ENCODE results near the gene PPIL6. TPM values are rescaled to one million over a fixed set of nuclear protein-coding genes. Genes with fewer than 3 reads are reported as not detected.

The PPIL6 gene
- total and polyA plus RNA-seq, 2 experiments from 2014 or later: 1.7 TPM

DNA sequence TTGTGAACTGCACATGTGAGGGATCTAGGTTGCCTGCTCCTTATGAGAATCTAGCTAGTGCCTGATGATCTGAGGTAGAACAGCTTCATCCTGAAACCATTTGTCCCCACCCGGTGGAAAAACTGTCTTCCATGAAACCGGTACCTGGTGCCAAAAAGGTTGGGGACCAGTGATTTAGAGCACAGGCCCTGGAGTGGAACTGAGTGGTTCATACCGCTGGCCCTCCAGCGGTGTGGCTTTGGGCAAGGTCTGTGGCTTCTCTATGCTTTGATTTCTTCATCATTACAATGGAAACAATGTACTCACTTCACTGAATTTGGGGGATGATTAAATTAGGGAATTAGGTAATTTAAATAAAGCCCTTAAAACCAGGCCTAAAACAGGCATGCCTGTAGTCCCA lies 94.4 kb downstream of the PPIL6 start:
- Mint-ChIP-seq H3K9me3 (no peaks in the 10 kb centered on the region), H3K4me3 (no peak overlapping the region), H3K4me1 (peaks cover 9% of the 10 kb centered on the region), H3K27ac (no peak overlapping the region), H3K27me3 (ENCODE audit: insufficient read depth, low read depth, poor library complexity) (peaks cover 6% of the 10 kb centered on the region), H3K36me3 (ENCODE audit: low read depth) (no peaks in the 10 kb centered on the region; the same call in 2 of the 3 replicates)
- Histone ChIP-seq H3K27ac (ENCODE audit: low read depth) (no peak overlapping the region), H3K4me2 (no peak overlapping the region), H4K20me1 (replicated peaks; ENCODE audit: insufficient read depth) (no peaks in the 10 kb centered on the region), H3K79me2 (replicated peaks; ENCODE audit: insufficient read depth) (no peaks in the 10 kb centered on the region), H3K4me3 (no peak overlapping the region), H3K36me3 (ENCODE audit: insufficient read depth) (no peaks in the 10 kb centered on the region), H3F3A (replicated peaks; ENCODE audit: low read depth) (no peaks in the 10 kb centered on the region), H3K4me1 (ENCODE audit: insufficient read depth) (no peaks in the 10 kb centered on the region), H3K9me2 (ENCODE audit: insufficient read depth) (0 out of 2 replicates have a peak, but pooled peaks cover 2% of the 10 kb centered on the region), H2AFZ (no peak overlapping the region), H3K27me3 (ENCODE audit: insufficient read depth) (no peaks in the 10 kb centered on the region)
- no peak for TF ChIP-seq EZH2 (IDR thresholded peaks at IDR 0.05; ENCODE audit: low read depth, unreplicated experiment)
- TF ChIP-seq STAT1 (IDR thresholded peaks at IDR 0.05; ENCODE audit: unreplicated experiment): no peak
- TF ChIP-seq EZH2phosphoT487 (IDR thresholded peaks at IDR 0.05; ENCODE audit: unreplicated experiment): no peak
- no peak for TF ChIP-seq POLR2AphosphoS5 (IDR thresholded peaks at IDR 0.05; ENCODE audit: low read depth)
- no peak for TF ChIP-seq JUNB (IDR thresholded peaks at IDR 0.05; ENCODE audit: unreplicated experiment)
- no peak for DNase-seq (ENCODE audit: low spot score)
- ATAC-seq: no peak

DNA sequence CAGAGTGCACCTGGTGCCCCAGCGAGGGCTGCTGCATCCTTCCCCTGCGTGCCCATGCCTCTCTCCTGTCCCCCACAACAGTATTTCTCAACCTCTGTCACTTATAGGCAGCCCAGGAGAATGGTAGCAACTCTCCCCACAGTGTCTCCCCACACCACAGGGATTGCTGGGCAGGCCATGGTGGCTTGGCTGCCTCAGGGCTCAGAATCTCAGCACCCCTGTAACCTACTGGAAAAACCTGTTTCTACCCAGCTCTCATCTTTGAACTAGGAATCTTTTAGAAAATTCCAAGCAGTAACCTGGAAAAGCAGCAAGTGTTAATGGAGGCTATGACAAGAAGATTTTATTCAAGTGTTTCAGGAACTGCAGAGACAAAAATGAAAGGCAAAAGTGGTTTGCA lies 96.2 kb downstream of the PPIL6 start:
- H3K4me3 ChIP-seq: no peak overlapping the region
- Mint-ChIP-seq H3K36me3 (ENCODE audit: low read depth) (no peaks in the 10 kb centered on the region), H3K9me3 (no peaks in the 10 kb centered on the region), H3K27me3 (ENCODE audit: insufficient read depth, low read depth, poor library complexity) (peaks cover 7% of the 10 kb centered on the region), H3K27ac (no peak overlapping the region), H3K4me1 (peaks cover 9% of the 10 kb centered on the region), H3K4me3 (no peak overlapping the region)
- H3K27me3 ChIP-seq (ENCODE audit: insufficient read depth): no peaks in the 10 kb centered on the region
- no peaks in the 10 kb centered on the region for H3K36me3 ChIP-seq (ENCODE audit: insufficient read depth)
- DNase-seq (ENCODE audit: low spot score) (no peak), ATAC-seq (peak; percentile 73)
- no peaks in the 10 kb centered on the region for H3K4me1 ChIP-seq (ENCODE audit: insufficient read depth)
- H2AFZ ChIP-seq: no peak overlapping the region
- H4K20me1 ChIP-seq (replicated peaks; ENCODE audit: insufficient read depth): no peaks in the 10 kb centered on the region
- H3K9me2 ChIP-seq (ENCODE audit: insufficient read depth): no peaks in the 10 kb centered on the region
- H3K4me2 ChIP-seq: no peak overlapping the region
- no peak overlapping the region for H3K27ac ChIP-seq (ENCODE audit: low read depth)
- H3F3A ChIP-seq (replicated peaks; ENCODE audit: low read depth): no peaks in the 10 kb centered on the region
- no peaks in the 10 kb centered on the region for H3K79me2 ChIP-seq (replicated peaks; ENCODE audit: insufficient read depth)
- TF ChIP-seq POLR2AphosphoS5 (IDR thresholded peaks at IDR 0.05; ENCODE audit: low read depth) (no peak), EZH2phosphoT487 (IDR thresholded peaks at IDR 0.05; ENCODE audit: unreplicated experiment) (no peak), ZNF114 (CRISPR knock-in tag; IDR thresholded peaks at IDR 0.05) (no peak), STAT1 (IDR thresholded peaks at IDR 0.05; ENCODE audit: unreplicated experiment) (no peak), JUNB (IDR thresholded peaks at IDR 0.05; ENCODE audit: unreplicated experiment) (no peak)
- TF ChIP-seq, protein P1, sequence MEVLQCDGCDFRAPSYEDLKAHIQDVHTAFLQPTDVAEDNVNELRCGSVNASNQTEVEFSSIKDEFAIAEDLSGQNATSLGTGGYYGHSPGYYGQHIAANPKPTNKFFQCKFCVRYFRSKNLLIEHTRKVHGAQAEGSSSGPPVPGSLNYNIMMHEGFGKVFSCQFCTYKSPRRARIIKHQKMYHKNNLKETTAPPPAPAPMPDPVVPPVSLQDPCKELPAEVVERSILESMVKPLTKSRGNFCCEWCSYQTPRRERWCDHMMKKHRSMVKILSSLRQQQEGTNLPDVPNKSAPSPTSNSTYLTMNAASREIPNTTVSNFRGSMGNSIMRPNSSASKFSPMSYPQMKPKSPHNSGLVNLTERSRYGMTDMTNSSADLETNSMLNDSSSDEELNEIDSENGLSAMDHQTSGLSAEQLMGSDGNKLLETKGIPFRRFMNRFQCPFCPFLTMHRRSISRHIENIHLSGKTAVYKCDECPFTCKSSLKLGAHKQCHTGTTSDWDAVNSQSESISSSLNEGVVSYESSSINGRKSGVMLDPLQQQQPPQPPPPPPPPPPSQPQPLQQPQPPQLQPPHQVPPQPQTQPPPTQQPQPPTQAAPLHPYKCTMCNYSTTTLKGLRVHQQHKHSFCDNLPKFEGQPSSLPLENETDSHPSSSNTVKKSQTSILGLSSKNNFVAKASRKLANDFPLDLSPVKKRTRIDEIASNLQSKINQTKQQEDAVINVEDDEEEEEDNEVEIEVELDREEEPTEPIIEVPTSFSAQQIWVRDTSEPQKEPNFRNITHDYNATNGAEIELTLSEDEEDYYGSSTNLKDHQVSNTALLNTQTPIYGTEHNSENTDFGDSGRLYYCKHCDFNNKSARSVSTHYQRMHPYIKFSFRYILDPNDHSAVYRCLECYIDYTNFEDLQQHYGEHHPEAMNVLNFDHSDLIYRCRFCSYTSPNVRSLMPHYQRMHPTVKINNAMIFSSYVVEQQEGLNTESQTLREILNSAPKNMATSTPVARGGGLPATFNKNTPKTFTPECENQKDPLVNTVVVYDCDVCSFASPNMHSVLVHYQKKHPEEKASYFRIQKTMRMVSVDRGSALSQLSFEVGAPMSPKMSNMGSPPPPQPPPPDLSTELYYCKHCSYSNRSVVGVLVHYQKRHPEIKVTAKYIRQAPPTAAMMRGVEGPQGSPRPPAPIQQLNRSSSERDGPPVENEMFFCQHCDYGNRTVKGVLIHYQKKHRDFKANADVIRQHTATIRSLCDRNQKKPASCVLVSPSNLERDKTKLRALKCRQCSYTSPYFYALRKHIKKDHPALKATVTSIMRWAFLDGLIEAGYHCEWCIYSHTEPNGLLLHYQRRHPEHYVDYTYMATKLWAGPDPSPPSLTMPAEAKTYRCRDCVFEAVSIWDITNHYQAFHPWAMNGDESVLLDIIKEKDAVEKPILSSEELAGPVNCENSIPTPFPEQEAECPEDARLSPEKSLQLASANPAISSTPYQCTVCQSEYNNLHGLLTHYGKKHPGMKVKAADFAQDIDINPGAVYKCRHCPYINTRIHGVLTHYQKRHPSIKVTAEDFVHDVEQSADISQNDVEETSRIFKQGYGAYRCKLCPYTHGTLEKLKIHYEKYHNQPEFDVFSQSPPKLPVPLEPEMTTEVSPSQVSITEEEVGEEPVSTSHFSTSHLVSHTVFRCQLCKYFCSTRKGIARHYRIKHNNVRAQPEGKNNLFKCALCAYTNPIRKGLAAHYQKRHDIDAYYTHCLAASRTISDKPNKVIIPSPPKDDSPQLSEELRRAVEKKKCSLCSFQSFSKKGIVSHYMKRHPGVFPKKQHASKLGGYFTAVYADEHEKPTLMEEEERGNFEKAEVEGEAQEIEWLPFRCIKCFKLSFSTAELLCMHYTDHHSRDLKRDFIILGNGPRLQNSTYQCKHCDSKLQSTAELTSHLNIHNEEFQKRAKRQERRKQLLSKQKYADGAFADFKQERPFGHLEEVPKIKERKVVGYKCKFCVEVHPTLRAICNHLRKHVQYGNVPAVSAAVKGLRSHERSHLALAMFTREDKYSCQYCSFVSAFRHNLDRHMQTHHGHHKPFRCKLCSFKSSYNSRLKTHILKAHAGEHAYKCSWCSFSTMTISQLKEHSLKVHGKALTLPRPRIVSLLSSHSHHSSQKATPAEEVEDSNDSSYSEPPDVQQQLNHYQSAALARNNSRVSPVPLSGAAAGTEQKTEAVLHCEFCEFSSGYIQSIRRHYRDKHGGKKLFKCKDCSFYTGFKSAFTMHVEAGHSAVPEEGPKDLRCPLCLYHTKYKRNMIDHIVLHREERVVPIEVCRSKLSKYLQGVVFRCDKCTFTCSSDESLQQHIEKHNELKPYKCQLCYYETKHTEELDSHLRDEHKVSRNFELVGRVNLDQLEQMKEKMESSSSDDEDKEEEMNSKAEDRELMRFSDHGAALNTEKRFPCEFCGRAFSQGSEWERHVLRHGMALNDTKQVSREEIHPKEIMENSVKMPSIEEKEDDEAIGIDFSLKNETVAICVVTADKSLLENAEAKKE (CRISPR knock-in tag; IDR thresholded peaks at IDR 0.05): no peak
